Keratinocyte (primary cell): ENCODE results near the gene SYTL2.

Experiments used
- CTCF ChIP-seq, 3 experiments: IDR thresholded peaks in 1 of 3; conservative IDR thresholded peaks in 1 of 3; optimal IDR thresholded peaks in 1 of 3; 2 replicates in 2 of 3; 3 replicates in 1 of 3; pipeline versions ENCODE3 to v1.5.1; 2011; ENCODE audit warnings: low read length in 3 of 3, mild to moderate bottlenecking in 3 of 3, moderate library complexity in 2 of 3, control low read depth in 1 of 3, inconsistent platforms in 1 of 3; ENCODE audit not compliant: insufficient read depth in 2 of 3; ENCODE audit errors: extremely low read depth in 1 of 3
- EZH2 ChIP-seq: IDR thresholded peaks from one replicate; pipeline ENCODE4 v1.6.1; 2012; ENCODE audit warnings: inconsistent platforms, mild to moderate bottlenecking, low read length, moderate library complexity

- TF ChIP-seq EZH2 (no peak), CTCF (optimal IDR thresholded peaks at IDR 0.05 in 1 of 3, IDR thresholded peaks at IDR 0.05 in 1 of 3, conservative IDR thresholded peaks at IDR 0.05 in 1 of 3; ENCODE audit: extremely low read depth in 1 of 3, insufficient read depth in 2 of 3, low read length in 3 of 3) (no peak)
Measured at GRCh38 chr11:85803303-85803702, 7.6 kb downstream of the SYTL2 start.
